GM12878 (cell line): Measurements from ENCODE around the gene MIF. TPM values are rescaled to one million over a fixed set of nuclear protein-coding genes. Genes with fewer than 3 reads are reported as not detected.

Source experiments
- ATAC-seq: fragments of 200-7000 bp; cut with Tn5 transposase; 3 replicates; pipeline ENCODE4 v1.9.1; 2020; ENCODE audit warnings: mild to moderate bottlenecking, moderate library complexity
- BruUV-seq: library from RNA; stranded (reverse); fragments of 400-500 nt; replicated peaks from 2 replicates; lab custom pipeline; 2021; lab: Mats Ljungman, UMichigan
- CTCF ChIA-PET: fragments of 300-600 bp; sonication (Branson Sonifier 250); formaldehyde crosslinking; extraction: SDS; loops from one replicate; lab custom pipeline; 2021; ENCODE audit warnings: inconsistent platforms; lab: Yijun Ruan, JAX
- POLR2A ChIA-PET: fragments of 350-600 bp; formaldehyde crosslinking; extraction: SDS; loops from one replicate; lab custom pipeline; 2021; ENCODE audit warnings: inconsistent platforms; lab: Charles Lee
- RAD21 ChIA-PET: fragments of 300-600 bp; sonication (Branson Sonifier 250); formaldehyde crosslinking; loops from one replicate; lab custom pipeline; 2023; ENCODE audit warnings: antibody characterized with exemption; ENCODE audit not compliant: unreplicated experiment; lab: Charles Lee
- SMC1A ChIA-PET: fragments of 300-600 bp; sonication (Branson Sonifier 250); formaldehyde crosslinking; loops from one replicate; lab custom pipeline; 2023; ENCODE audit not compliant: unreplicated experiment, uncharacterized antibody; lab: Charles Lee
- DNase-seq: peaks from one replicate; pipeline ENCODE4 v3.0.0-alpha.2; 2011; ENCODE audit warnings: low read depth, low spot score
- FAIRE-seq: peaks from 3 replicates; lab custom pipeline; 2011; peaks lifted over from hg19 to GRCh38; lab: Jason Lieb, UNC
- H2AFZ ChIP-seq: 2 replicates; pipeline ENCODE4 v1.6.0; 2011; ENCODE audit warnings: low read depth, low read length, control low read depth; ENCODE audit not compliant: control insufficient read depth
- H3K27ac ChIP-seq: 2 replicates; pipeline ENCODE4 v1.5.1; 2011; ENCODE audit warnings: control low read depth; ENCODE audit not compliant: control insufficient read depth, insufficient read depth
- H3K27me3 ChIP-seq, 2 experiments: replicated peaks in 1 of 2; 2 replicates each; pipeline versions ENCODE4 v1.6.0 to v1.6.1; 2011; ENCODE audit warnings: low read length in 1 of 2; ENCODE audit not compliant: control insufficient read depth in 2 of 2, insufficient read depth in 2 of 2
- H3K36me3 ChIP-seq, 2 experiments: 2 replicates each; pipeline ENCODE4 v1.5.1; 2011; ENCODE audit warnings: low read length in 1 of 2; ENCODE audit not compliant: control insufficient read depth in 2 of 2, insufficient read depth in 2 of 2
- H3K4me1 ChIP-seq: 2 replicates; pipeline ENCODE4 v1.6.1; 2011; ENCODE audit warnings: mild to moderate bottlenecking, low read length, moderate library complexity, mixed read lengths; ENCODE audit not compliant: control insufficient read depth, insufficient read depth
- H3K4me2 ChIP-seq: 2 replicates; pipeline ENCODE4 v1.6.0; 2011; ENCODE audit warnings: control low read depth; ENCODE audit not compliant: control insufficient read depth, insufficient read depth
- H3K4me3 ChIP-seq: fragments of 200-600 bp; sonication (generic); 2 replicates; pipeline ENCODE4 v1.5.1; 2016
- H3K79me2 ChIP-seq: 2 replicates; pipeline ENCODE4 v1.6.0; 2011; ENCODE audit warnings: low read length; ENCODE audit not compliant: control insufficient read depth, insufficient read depth
- H3K9ac ChIP-seq: 2 replicates; pipeline ENCODE4 v1.8.0; 2011; ENCODE audit warnings: low read length, control low read depth, mixed read lengths; ENCODE audit not compliant: control insufficient read depth, insufficient read depth
- H3K9me3 ChIP-seq: replicated peaks from 3 replicates; pipeline ENCODE4 v1.5.1; 2011; ENCODE audit warnings: mild to moderate bottlenecking, low read length; ENCODE audit not compliant: control insufficient read depth, insufficient read depth
- H4K20me1 ChIP-seq: 2 replicates; pipeline ENCODE4 v1.6.0; 2011; ENCODE audit not compliant: control insufficient read depth, insufficient read depth
- BCL11A ChIP-seq: IDR thresholded peaks from 2 replicates; pipeline ENCODE4 v1.6.1; 2011; ENCODE audit warnings: low read depth, low read length
- CREB1 ChIP-seq: IDR thresholded peaks from 2 replicates; pipeline ENCODE4 v1.6.1; 2012; ENCODE audit warnings: low read depth, mild to moderate bottlenecking, inconsistent platforms
- FOXM1 ChIP-seq: IDR thresholded peaks from 2 replicates; pipeline ENCODE4 v1.6.1; 2012; ENCODE audit warnings: low read depth, mild to moderate bottlenecking, inconsistent platforms, low read length, moderate library complexity
- HDAC2 ChIP-seq: fragments of 200-600 bp; sonication (generic); IDR thresholded peaks from 2 replicates; pipeline ENCODE4 v1.6.1; 2017
- LARP7 ChIP-seq: fragments of 450-650 bp; IDR thresholded peaks from 2 replicates; pipeline ENCODE4 v1.6.1; 2017; ENCODE audit warnings: mild to moderate bottlenecking
- PKNOX1 ChIP-seq: fragments of 450-650 bp; IDR thresholded peaks from 2 replicates; pipeline ENCODE4 v1.6.1; 2016; ENCODE audit warnings: mild to moderate bottlenecking
- PML ChIP-seq: IDR thresholded peaks from 2 replicates; pipeline ENCODE4 v1.6.1; 2012; ENCODE audit warnings: low read length, inconsistent platforms
- RAD51 ChIP-seq: fragments of 450-650 bp; IDR thresholded peaks from 2 replicates; pipeline ENCODE4 v1.6.1; 2016; ENCODE audit warnings: moderate library complexity, mild to moderate bottlenecking, inconsistent platforms
- SIX5 ChIP-seq: IDR thresholded peaks from 2 replicates; pipeline ENCODE4 v1.6.1; 2011; ENCODE audit warnings: mild to moderate bottlenecking, low read depth, low read length, moderate library complexity; ENCODE audit not compliant: severe bottlenecking
- SMAD1 ChIP-seq: fragments of 450-650 bp; IDR thresholded peaks from 2 replicates; pipeline ENCODE4 v1.6.1; 2018; ENCODE audit warnings: mild to moderate bottlenecking, low read depth; ENCODE audit not compliant: partially characterized antibody
- SMAD5 ChIP-seq: IDR thresholded peaks from 2 replicates; pipeline ENCODE4 v1.6.1; 2016; ENCODE audit warnings: antibody characterized with exemption, low read depth
- STAT1 ChIP-seq: fragments of 450-650 bp; conservative IDR thresholded peaks from 2 replicates; pipeline ENCODE4 v1.6.1; 2014; ENCODE audit warnings: antibody characterized with exemption, mild to moderate bottlenecking
- TBL1XR1 ChIP-seq: IDR thresholded peaks from 2 replicates; pipeline ENCODE4 v1.6.1; 2012; ENCODE audit warnings: low read depth, low read length, improper control_type of control experiment
- TCF12 ChIP-seq: IDR thresholded peaks from 2 replicates; pipeline ENCODE4 v1.6.1; 2011; ENCODE audit warnings: low read depth, mild to moderate bottlenecking, low read length
- WGBS: methylation state at CpG from one replicate; pipeline ENCODE4 v1.1.6; 2016; ENCODE audit warnings: low lambda C conversion rate; ENCODE audit not compliant: insufficient replicate concordance, insufficient coverage; ENCODE audit errors: missing lambda C conversion rate; 5-methylcytosine and 5-hydroxymethylcytosine counted together
- in situ Hi-C: fragments of 300-500 bp; cut with MboI; formaldehyde crosslinking; loops from 9 replicates; pipeline ENCODE4 v1.14.3; 2018; ENCODE audit warnings: mixed read lengths
- intact Hi-C: fragments of 100-400 bp; cut with micrococcal nuclease; formaldehyde crosslinking; loops from one replicate; pipeline ENCODE4 v1.14.2; 2022; ENCODE audit not compliant: unreplicated experiment
- polyA plus RNA-seq, 11 experiments: library from polyadenylated mRNA; depleted of rRNA in 4 of 11; unstranded in 6 of 11; stranded (reverse) in 5 of 11; fragments of >200 nt; fragmentation: Nextera tagmentation in 4 of 11; fragmentation: Illumina TruSeq in 1 of 11; extraction: Ambion mirVana in 4 of 11; extraction: Trizol in 1 of 11; gene quantifications; 1 replicate in 1 of 11; 2 replicates in 10 of 11; pipeline versions ENCODE4 v1.2.1 to v1.2.3, GENCODE V29; 2011 to 2016; ENCODE audit warnings: inconsistent platforms in 2 of 11, missing spikeins in 2 of 11, low read depth in 1 of 11
- total RNA-seq, 4 experiments: library from RNA; depleted of rRNA in 3 of 4; stranded (reverse); fragments of >200 nt in 3 of 4; fragmentation: Illumina TruSeq in 1 of 4; extraction: Trizol in 1 of 4; gene quantifications; 2 replicates each; pipeline versions ENCODE4 v1.2.1 to v1.2.3, GENCODE V29; 2013 to 2021
- TF ChIP-seq, protein P1 (sequence below): fragments of 150-350 bp; IDR thresholded peaks from 2 replicates; pipeline ENCODE4 v1.6.1; 2016; ENCODE audit warnings: low read depth, low read length
- TF ChIP-seq, protein P2 (sequence below): fragments of 450-650 bp; IDR thresholded peaks from 2 replicates; pipeline ENCODE4 v1.6.1; 2017; ENCODE audit warnings: borderline replicate concordance
- TF ChIP-seq, protein P3 (sequence below): IDR thresholded peaks from 2 replicates; pipeline ENCODE4 v1.6.1; 2011; ENCODE audit warnings: low read depth, mild to moderate bottlenecking, low read length, moderate library complexity, borderline replicate concordance; ENCODE audit errors: extremely low read depth

MIF gene
- total and polyA plus RNA-seq, 10 of the 15 experiments (the other 5 are each of a cell fraction or from before 2014, with no cell fraction given): 37.7 to 2,972 (median 766) TPM

DNA sequence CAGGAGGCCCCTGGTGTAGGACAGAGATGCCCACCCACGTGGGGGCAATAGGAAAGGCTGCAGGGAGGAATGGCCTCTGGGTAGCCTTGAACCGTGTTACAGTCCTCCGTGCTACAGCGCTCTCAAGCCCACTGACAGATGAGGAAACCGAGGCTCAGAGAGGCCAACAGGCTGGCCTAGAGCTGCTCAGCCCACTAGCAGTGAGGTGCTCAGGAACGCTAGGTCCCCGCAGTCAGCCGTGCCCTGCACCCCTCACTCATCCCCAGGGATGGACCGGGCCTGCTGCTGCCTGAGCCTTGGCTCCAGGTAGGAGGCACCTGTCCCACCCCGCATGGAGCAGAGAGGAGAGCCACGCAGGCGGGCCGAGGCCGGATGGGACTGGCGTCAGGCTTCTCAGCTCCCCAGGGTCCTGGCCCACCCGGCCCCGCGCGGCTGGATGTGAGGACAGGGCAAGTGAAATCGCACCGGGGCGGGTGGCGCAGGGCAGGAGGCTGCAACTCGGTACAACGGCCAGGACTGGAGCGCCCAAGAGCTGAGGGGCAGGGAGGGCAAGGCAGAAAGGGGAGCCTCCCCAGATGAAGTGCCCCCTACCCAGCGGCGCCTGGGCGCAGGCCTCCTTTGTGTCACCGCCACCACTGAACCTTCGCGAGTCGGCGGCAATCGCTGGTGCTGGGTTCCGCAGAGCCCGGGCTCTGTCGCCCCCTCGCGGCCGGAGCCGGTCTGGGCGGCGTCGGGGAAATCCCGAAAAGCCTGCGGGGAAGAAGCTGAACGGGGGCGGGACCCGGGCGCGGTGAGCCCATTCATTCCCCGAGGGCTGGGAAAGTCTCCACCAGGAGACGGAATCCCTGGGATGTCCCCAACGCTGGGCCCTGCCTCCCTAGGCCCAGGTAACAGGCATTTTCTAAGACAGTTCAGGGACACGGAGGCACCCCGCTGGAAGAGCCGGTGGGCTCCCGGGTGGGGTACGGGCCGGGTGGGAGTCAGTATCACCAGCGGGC lies 44.9 kb upstream of the MIF start:
- CTCF ChIA-PET: interaction anchor here (0.6 to 9.7 kb wide), 20 partner anchors 9 to 310 kb away, joined by 3 to 197 read pairs (median 5); partner anchors contain the start of genes CHCHD10, MIF and SLC2A11
- DNase-seq (no peak), ATAC-seq (peak; percentile 87), FAIRE-seq (peak; percentile 47)
- Histone ChIP-seq H3K27ac (no peak overlapping the region), H4K20me1 (no peaks in the 10 kb centered on the region), H3K9me3 (no peaks in the 10 kb centered on the region), H2AFZ (peak overlapping the region; percentile 74), H3K36me3 (no peaks in the 10 kb centered on the region), H3K79me2 (no peaks in the 10 kb centered on the region), H3K27me3 (no peaks in the 10 kb centered on the region), H3K4me1 (peaks cover 60% of the 10 kb centered on the region), H3K4me2 (peak overlapping the region; percentile 95), H3K4me3 (peak overlapping the region; percentile 60; the same call in 1 of the 2 replicates), H3K9ac (no peak overlapping the region)
- SMC1A ChIA-PET: interaction anchor here (0.7 to 3.6 kb wide), 11 partner anchors 8 to 131 kb away, joined by 3 to 23 read pairs (median 4); partner anchors contain the start of genes CHCHD10, MIF and SLC2A11
- no TSS peak for BruUV-seq
- POLR2A ChIA-PET: no interaction called here
- intact Hi-C loops (loop anchor here (1.0 to 5.0 kb wide), 3 partner anchors 81 to 307 kb away; no protein-coding TSS in a partner anchor), in situ Hi-C loops (loop anchor here (5.0 kb wide), 2 partner anchors 222 to 302 kb away; no protein-coding TSS in a partner anchor)
- WGBS: 25% methylated on average over 61 of the region's 62 CpGs
- RAD21 ChIA-PET: interaction anchor here (0.7 to 5.1 kb wide), 13 partner anchors 8 to 305 kb away, joined by 3 to 38 read pairs (median 4); partner anchors contain the start of genes MIF, MMP11 and SLC2A11
- no peak for TF ChIP-seq SMAD5
- TF ChIP-seq SIX5: no peak
- no peak for TF ChIP-seq BCL11A
- no peak for TF ChIP-seq PML
- TF ChIP-seq, protein P1, sequence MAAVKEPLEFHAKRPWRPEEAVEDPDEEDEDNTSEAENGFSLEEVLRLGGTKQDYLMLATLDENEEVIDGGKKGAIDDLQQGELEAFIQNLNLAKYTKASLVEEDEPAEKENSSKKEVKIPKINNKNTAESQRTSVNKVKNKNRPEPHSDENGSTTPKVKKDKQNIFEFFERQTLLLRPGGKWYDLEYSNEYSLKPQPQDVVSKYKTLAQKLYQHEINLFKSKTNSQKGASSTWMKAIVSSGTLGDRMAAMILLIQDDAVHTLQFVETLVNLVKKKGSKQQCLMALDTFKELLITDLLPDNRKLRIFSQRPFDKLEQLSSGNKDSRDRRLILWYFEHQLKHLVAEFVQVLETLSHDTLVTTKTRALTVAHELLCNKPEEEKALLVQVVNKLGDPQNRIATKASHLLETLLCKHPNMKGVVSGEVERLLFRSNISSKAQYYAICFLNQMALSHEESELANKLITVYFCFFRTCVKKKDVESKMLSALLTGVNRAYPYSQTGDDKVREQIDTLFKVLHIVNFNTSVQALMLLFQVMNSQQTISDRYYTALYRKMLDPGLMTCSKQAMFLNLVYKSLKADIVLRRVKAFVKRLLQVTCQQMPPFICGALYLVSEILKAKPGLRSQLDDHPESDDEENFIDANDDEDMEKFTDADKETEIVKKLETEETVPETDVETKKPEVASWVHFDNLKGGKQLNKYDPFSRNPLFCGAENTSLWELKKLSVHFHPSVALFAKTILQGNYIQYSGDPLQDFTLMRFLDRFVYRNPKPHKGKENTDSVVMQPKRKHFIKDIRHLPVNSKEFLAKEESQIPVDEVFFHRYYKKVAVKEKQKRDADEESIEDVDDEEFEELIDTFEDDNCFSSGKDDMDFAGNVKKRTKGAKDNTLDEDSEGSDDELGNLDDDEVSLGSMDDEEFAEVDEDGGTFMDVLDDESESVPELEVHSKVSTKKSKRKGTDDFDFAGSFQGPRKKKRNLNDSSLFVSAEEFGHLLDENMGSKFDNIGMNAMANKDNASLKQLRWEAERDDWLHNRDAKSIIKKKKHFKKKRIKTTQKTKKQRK: no peak
- no peak for TF ChIP-seq HDAC2
- TF ChIP-seq, protein P2, sequence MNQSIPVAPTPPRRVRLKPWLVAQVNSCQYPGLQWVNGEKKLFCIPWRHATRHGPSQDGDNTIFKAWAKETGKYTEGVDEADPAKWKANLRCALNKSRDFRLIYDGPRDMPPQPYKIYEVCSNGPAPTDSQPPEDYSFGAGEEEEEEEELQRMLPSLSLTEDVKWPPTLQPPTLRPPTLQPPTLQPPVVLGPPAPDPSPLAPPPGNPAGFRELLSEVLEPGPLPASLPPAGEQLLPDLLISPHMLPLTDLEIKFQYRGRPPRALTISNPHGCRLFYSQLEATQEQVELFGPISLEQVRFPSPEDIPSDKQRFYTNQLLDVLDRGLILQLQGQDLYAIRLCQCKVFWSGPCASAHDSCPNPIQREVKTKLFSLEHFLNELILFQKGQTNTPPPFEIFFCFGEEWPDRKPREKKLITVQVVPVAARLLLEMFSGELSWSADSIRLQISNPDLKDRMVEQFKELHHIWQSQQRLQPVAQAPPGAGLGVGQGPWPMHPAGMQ: no peak
- no peak for TF ChIP-seq STAT1
- no peak for TF ChIP-seq TCF12
- no peak for TF ChIP-seq TBL1XR1
- TF ChIP-seq LARP7: peak; percentile 62
- no peak for TF ChIP-seq SMAD1
- no peak for TF ChIP-seq CREB1
- TF ChIP-seq RAD51: no peak
- TF ChIP-seq, protein P3, sequence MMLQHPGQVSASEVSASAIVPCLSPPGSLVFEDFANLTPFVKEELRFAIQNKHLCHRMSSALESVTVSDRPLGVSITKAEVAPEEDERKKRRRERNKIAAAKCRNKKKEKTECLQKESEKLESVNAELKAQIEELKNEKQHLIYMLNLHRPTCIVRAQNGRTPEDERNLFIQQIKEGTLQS: no peak
- TF ChIP-seq PKNOX1: no peak
- no peak for TF ChIP-seq FOXM1
